Body of pancreas (tissue), 4 donors: ENCODE results near the gene IL22RA1. TPM values are rescaled to one million over a fixed set of nuclear protein-coding genes. Genes with fewer than 3 reads are reported as not detected.

ENCODE experiments used
- ATAC-seq: fragments of 150-250 bp; one replicate; pipeline ENCODE4 v1.9.1; 2016
- DNase-seq, 4 donors: peaks; one replicate each; pipeline ENCODE4 v3.0.0-alpha.2; 2019
- H3K27ac ChIP-seq, 4 donors: fragments of 200-600 bp; sonication (generic); 1 replicate in 3 of 4; 2 replicates in 1 of 4; pipeline versions ENCODE4 v1.5.1 to v1.6.1; 2016 to 2019; ENCODE audit warnings: mild to moderate bottlenecking in 1 of 4, mixed read lengths in 1 of 4, moderate library complexity in 1 of 4
- H3K27me3 ChIP-seq, 2 donors: fragments of 200-600 bp; sonication (generic); one replicate each; pipeline ENCODE4 v1.6.0; 2016; ENCODE audit warnings: mild to moderate bottlenecking in 1 of 2
- H3K36me3 ChIP-seq, 2 donors: fragments of 200-600 bp; sonication (generic); replicated peaks in 1 of 2; 2 replicates each; pipeline ENCODE4 v1.5.1; 2016; ENCODE audit warnings: low read depth in 2 of 2; ENCODE audit not compliant: insufficient read depth in 1 of 2
- H3K4me1 ChIP-seq: fragments of 200-600 bp; sonication (generic); one replicate; pipeline ENCODE4 v1.6.0; 2016
- H3K4me3 ChIP-seq, 2 donors: fragments of 200-600 bp; sonication (generic); 1 replicate in 1 of 2; 2 replicates in 1 of 2; pipeline ENCODE4 v1.5.1; 2016 to 2019
- H3K9me3 ChIP-seq, 3 donors: fragments of 200-600 bp; sonication (generic); 1 replicate in 2 of 3; 2 replicates in 1 of 3; pipeline ENCODE4 v1.5.1; 2016
- POLR2A ChIP-seq, 3 donors: fragments of 450-650 bp; IDR thresholded peaks; one replicate each; pipeline ENCODE4 v1.6.1; 2016; ENCODE audit warnings: antibody characterized with exemption in 3 of 3, mild to moderate bottlenecking in 2 of 3
- WGBS, 2 donors: methylation state at CpG; one replicate each; pipeline ENCODE4 v1.1.5; 2017; 5-methylcytosine and 5-hydroxymethylcytosine counted together
- intact Hi-C: fragments of 100-400 bp; cut with DNase I; formaldehyde crosslinking; loops from one replicate; pipeline ENCODE4 v1.15.1; 2023
- total RNA-seq, 2 donors: library from RNA; depleted of rRNA; stranded (reverse); fragments of >200 nt; gene quantifications; one replicate each; pipeline ENCODE4 v1.1.0, GENCODE V29; 2016
- TF ChIP-seq, protein P1 (sequence below), 7 experiments: fragments of 450-650 bp in 4 of 7; fragments of 200-600 bp in 3 of 7; sonication (generic) in 3 of 7; IDR thresholded peaks; one replicate each; pipeline ENCODE4 v1.5.1; 2016 to 2019; ENCODE audit warnings: antibody characterized with exemption in 7 of 7

IL22RA1 gene
- total RNA-seq, 2 donors from 2014 or later, result 49.1 to 133 TPM

DNA sequence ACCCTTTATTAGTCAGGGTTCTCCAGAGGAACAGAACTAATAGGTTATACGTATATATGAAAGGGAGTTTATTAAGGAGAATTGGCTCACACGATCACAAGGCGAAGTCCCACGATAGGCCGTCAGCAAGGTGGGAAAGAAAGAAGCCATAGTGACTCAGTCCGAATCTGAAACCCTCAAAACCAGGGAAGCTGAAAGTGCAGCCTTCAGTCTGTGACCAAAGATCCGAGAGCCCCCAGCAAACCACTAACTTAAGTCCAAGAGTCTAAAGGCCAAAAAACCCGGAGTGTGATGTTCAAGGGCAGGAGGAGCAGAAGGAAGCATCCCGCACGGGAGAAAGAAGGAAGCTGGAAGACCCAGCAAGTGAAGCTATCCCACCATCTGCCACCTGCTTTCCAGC is 34.2 kb upstream of the IL22RA1 start:
- 91 to 92% methylated on average over 10 of the region's 10 CpGs for WGBS, 2 donors
- Histone ChIP-seq H3K9me3 (no peaks in the 10 kb centered on the region), H3K27me3 (no peaks in the 10 kb centered on the region), H3K36me3 (peaks cover 0 to 2% of the 10 kb centered on the region in 2 donors), H3K27ac (no peak overlapping the region), H3K4me3 (no peak overlapping the region), H3K4me1 (peaks cover 36% of the 10 kb centered on the region)
- DNase-seq, result no peak
- TF ChIP-seq POLR2A (IDR thresholded peaks at IDR 0.05), result no peak
- intact Hi-C loops, result no loop called here
- ATAC-seq, result no peak

DNA sequence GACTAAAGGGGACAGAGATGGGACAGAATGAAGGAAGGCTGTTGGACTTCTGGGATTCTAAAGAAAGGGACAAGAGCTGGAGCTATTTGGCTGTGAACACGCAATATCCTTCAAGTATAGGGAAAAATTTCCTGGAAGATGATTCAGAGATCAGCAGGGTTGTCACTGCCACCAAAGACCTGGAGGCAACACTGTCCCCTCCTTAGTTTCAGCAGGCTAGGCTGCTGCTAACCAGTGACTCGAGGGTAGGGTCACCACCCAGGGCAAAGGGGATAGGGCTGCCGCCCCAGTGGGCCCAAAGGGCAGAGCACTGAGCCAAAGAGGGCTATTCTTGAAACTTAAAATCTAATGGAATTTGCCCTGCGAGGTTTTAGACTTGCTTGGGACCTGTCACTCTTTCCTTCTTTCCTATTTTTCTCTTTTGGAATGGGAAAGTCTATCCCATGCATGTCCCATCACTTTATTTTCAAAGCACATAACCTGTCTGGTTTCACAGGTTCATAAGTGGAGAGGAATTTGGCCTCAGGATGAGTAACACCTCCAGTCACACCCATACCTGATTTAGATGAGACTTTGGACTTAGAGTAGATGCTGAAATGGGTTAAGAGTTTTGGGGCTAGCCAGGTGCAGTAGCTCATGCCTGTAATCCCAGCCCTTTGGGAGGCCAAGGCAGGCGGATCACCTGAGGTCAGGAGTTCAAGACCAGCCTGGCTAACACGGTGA is 32.3 kb upstream of the IL22RA1 start:
- TF ChIP-seq POLR2A (IDR thresholded peaks at IDR 0.05), result no peak
- TF ChIP-seq, protein P1, sequence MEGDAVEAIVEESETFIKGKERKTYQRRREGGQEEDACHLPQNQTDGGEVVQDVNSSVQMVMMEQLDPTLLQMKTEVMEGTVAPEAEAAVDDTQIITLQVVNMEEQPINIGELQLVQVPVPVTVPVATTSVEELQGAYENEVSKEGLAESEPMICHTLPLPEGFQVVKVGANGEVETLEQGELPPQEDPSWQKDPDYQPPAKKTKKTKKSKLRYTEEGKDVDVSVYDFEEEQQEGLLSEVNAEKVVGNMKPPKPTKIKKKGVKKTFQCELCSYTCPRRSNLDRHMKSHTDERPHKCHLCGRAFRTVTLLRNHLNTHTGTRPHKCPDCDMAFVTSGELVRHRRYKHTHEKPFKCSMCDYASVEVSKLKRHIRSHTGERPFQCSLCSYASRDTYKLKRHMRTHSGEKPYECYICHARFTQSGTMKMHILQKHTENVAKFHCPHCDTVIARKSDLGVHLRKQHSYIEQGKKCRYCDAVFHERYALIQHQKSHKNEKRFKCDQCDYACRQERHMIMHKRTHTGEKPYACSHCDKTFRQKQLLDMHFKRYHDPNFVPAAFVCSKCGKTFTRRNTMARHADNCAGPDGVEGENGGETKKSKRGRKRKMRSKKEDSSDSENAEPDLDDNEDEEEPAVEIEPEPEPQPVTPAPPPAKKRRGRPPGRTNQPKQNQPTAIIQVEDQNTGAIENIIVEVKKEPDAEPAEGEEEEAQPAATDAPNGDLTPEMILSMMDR (IDR thresholded peaks at IDR 0.05), result no peak
- DNase-seq, result no peak
- intact Hi-C loops, result no loop called here
- no peak for ATAC-seq
- Histone ChIP-seq H3K27me3 (no peaks in the 10 kb centered on the region), H3K27ac (no peak overlapping the region), H3K9me3 (no peaks in the 10 kb centered on the region), H3K36me3 (peaks cover 0 to 2% of the 10 kb centered on the region in 2 donors), H3K4me3 (no peak overlapping the region), H3K4me1 (peaks cover 19% of the 10 kb centered on the region)
- 82 to 83% methylated on average over 6 of the region's 6 CpGs for WGBS, 2 donors

DNA sequence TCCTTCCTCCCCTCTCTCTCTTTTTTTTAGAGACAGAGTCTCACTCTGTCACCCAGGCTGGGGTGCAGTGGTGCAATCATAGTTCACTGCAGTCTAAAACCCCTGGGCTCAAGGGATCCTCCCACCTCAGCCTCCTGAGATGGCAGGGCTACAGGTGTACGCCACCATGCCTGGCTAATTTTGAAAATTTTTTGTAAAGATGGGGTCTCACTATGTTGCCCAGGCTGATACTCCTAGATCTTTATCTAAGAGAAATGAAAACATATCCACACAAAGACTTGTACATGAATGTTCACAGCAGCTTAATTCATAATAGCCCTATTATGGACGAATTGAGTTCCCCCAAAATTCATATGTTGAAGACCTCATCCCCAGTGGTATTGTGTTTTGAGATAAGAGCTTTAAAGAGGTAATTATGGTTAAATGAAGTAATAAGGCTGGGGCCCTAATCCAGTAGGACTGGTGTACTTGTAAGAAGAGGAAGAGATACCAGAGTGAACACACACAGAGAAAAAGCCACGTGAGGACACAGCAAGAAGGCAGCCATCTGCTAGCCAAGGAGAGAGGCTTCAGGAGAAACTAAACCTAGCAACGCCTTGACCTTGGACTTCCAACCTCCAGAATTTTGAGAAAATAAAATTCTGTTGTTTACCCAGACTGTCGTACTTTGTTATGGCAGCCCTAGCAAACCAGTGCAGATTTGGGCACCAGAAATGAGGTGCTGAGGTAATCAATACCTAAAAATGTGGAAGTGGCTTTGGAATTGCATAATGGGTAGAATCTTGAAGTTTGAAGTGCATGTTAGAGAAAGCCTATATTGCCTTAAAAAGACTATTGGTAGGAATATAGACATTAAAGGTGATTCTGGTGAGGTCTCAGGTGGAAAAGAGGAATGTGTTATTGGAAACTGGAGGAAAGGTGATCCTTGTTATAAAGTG is 31.0 kb upstream of the IL22RA1 start:
- Histone ChIP-seq H3K27ac (no peak overlapping the region), H3K36me3 (peaks cover 0 to 2% of the 10 kb centered on the region in 2 donors), H3K9me3 (no peaks in the 10 kb centered on the region), H3K27me3 (no peaks in the 10 kb centered on the region), H3K4me1 (peaks cover 6% of the 10 kb centered on the region), H3K4me3 (no peak overlapping the region)
- WGBS, 2 donors, result 57 to 62% methylated on average over 5 of the region's 5 CpGs
- TF ChIP-seq POLR2A (IDR thresholded peaks at IDR 0.05), result no peak
- TF ChIP-seq, protein P1 (IDR thresholded peaks at IDR 0.05), result no peak
- ATAC-seq, result no peak
- intact Hi-C loops, result no loop called here
- no peak for DNase-seq

DNA sequence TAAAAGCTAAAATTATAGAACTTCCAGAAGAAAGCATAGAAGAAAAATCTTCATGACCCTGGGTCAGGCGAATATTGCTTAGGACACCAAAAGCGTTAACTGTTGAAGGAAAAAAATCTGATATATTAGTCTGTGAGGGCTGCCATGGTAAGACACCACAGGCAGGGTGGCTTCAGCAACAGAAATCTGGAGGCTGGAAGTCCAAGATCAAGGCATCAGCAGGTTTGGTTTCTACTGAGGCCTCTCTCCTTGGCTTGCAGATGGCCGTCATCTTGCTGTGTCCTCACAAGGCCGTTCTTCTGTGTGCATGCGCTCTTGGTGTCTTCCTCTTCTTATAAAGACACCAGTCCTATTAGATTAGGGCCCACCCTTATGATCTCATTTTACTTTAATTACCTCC is 29.7 kb upstream of the IL22RA1 start:
- intact Hi-C loops, result no loop called here
- H3K4me3 ChIP-seq, result no peak overlapping the region
- H3K4me1 ChIP-seq, result peaks cover 5% of the 10 kb centered on the region
- H3K27ac ChIP-seq, result no peak overlapping the region
- H3K27me3 ChIP-seq, result no peaks in the 10 kb centered on the region
- peaks cover 0 to 1% of the 10 kb centered on the region in 2 donors for H3K36me3 ChIP-seq
- WGBS, 2 donors, result 94 to 97% methylated on average over 5 of the region's 5 CpGs
- ATAC-seq (no peak), DNase-seq (no peak)
- TF ChIP-seq, protein P1 (IDR thresholded peaks at IDR 0.05), result no peak
- TF ChIP-seq POLR2A (IDR thresholded peaks at IDR 0.05), result no peak
- no peaks in the 10 kb centered on the region for H3K9me3 ChIP-seq

DNA sequence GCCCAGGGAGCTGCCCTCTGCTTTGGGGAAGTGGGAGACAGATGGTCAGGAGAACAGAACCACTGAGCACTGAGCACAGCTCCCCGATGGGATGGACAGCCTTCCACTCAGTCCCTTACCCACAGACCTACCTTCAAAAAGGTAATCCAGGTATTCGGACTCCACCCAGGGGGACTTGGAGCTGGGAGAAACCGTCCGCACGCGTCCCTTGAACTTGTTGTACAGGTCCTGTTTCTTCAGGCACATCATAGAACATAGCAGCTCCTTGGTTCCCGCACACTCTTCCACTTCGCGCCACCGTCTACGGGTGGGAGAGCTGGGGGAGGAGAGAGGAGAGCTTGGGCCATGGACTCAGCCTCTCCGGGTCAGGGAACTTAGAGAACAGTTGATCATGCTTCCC is 26.3 kb upstream of the IL22RA1 start:
- ATAC-seq (no peak), DNase-seq (no peak)
- WGBS, 2 donors, result 96% methylated on average over 9 to 12 of the region's 12 CpGs
- H3K27ac ChIP-seq, result no peak overlapping the region
- H3K4me1 ChIP-seq, result peaks cover 5% of the 10 kb centered on the region
- no peak overlapping the region for H3K4me3 ChIP-seq
- peaks cover 0 to 3% of the 10 kb centered on the region in 2 donors for H3K36me3 ChIP-seq
- intact Hi-C loops, result no loop called here
- H3K27me3 ChIP-seq, result no peaks in the 10 kb centered on the region
- no peaks in the 10 kb centered on the region for H3K9me3 ChIP-seq
- no peak for TF ChIP-seq POLR2A (IDR thresholded peaks at IDR 0.05)
- TF ChIP-seq, protein P1 (IDR thresholded peaks at IDR 0.05), result no peak
